HG03439 (cell line): ENCODE measurements around the gene WNT3A.

ENCODE experiments used
- ATAC-seq: cut with Tn5 transposase; IDR thresholded peaks from one replicate; pipeline ENCODE4 v1.9.1; 2021; ENCODE audit warnings: mild to moderate bottlenecking, moderate library complexity; ENCODE audit not compliant: unreplicated experiment

The WNT3A gene

GRCh38 chr1:228066416-228066815 is 59.6 kb downstream of the WNT3A start:
- ATAC-seq, result no peak

GRCh38 chr1:228066891-228067654 is 60.3 kb downstream of the WNT3A start:
- no peak for ATAC-seq

- no peak for ATAC-seq
Observed at GRCh38 chr1:228068359-228068758, 61.6 kb downstream of the WNT3A start.

- no peak for ATAC-seq
Observed at GRCh38 chr1:228070173-228070572, 63.4 kb downstream of the WNT3A start.

- ATAC-seq, result no peak
Observed at GRCh38 chr1:228070851-228071250, 64.1 kb downstream of the WNT3A start.

GRCh38 chr1:228071839-228072657 is 65.2 kb downstream of the WNT3A start:
- ATAC-seq, result no peak

- no peak for ATAC-seq
Observed at GRCh38 chr1:228072658-228073043, 65.9 kb downstream of the WNT3A start.

- no peak for ATAC-seq
Observed at GRCh38 chr1:228073061-228073856, 66.5 kb downstream of the WNT3A start.

- no peak for ATAC-seq
Observed at GRCh38 chr1:228073857-228074545, 67.2 kb downstream of the WNT3A start.

- no peak for ATAC-seq
Observed at GRCh38 chr1:228074954-228075730, 68.3 kb downstream of the WNT3A start.

GRCh38 chr1:228075801-228076271 is 69.0 kb downstream of the WNT3A start:
- no peak for ATAC-seq

- no peak for ATAC-seq
Observed at GRCh38 chr1:228076796-228077430, 70.1 kb downstream of the WNT3A start.

GRCh38 chr1:228077565-228078330 is 71.0 kb downstream of the WNT3A start:
- no peak for ATAC-seq

GRCh38 chr1:228079013-228079412 is 72.2 kb downstream of the WNT3A start:
- no peak for ATAC-seq

- no peak for ATAC-seq
Observed at GRCh38 chr1:228079601-228080263, 72.9 kb downstream of the WNT3A start.

- no peak for ATAC-seq
Observed at GRCh38 chr1:228081144-228081543, 74.3 kb downstream of the WNT3A start.

GRCh38 chr1:228081578-228082213 is 74.9 kb downstream of the WNT3A start:
- ATAC-seq, result peak; percentile 26
